ENCODE measurements around the gene CYB5R3.
A peak's percentile ranks its signal among the peaks of the same experiment; 100 is the strongest.
"Not testable (repeated sequence)": the region's sequence is repeated elsewhere in the genome, so short reads cannot be mapped to it uniquely, and the experiment has no call there.

The CYB5R3 gene

DNA sequence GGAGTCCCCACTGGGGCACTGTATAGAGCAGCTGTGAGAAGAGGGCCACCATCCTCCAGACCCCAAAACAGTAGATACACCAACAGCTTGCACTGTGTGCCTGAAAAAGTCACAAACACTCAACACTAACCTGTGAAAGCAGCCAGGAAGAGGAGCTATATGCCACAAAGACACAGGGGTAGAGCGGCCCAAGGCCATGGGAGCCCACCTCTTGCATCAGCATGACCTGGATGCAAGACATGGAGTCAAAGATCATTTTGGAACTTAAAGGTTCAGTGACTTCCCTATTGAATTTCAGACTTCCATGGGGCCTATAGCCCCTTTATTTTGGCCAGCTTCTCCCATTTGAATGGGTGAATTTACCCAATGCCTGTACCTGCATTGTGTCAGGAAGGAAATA is 29.7 kb upstream of the CYB5R3 start:
- no peak for DNase-seq (ENCODE audit: low read depth)

DNA sequence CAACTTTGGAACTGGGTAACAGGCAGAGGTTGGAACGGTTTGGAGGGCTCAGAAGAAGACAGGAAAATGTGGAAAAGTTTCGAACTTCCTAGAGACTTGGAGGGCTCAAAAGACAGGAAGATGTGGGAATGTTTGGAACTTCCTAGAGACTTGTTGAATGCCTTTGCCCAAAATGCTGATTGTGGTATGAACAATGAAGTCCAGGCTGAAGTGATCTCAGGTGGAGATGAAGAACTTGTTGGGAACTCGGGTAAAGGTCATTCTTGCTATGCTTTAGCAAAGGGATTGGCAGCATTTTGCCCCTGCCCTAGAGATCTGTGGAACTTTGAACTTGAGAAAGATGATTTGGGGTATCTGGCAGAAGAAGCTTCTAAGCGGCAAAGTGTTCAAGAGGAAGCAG is 28.7 kb upstream of the CYB5R3 start:
- not testable (repeated sequence) for DNase-seq (ENCODE audit: low read depth)

DNA sequence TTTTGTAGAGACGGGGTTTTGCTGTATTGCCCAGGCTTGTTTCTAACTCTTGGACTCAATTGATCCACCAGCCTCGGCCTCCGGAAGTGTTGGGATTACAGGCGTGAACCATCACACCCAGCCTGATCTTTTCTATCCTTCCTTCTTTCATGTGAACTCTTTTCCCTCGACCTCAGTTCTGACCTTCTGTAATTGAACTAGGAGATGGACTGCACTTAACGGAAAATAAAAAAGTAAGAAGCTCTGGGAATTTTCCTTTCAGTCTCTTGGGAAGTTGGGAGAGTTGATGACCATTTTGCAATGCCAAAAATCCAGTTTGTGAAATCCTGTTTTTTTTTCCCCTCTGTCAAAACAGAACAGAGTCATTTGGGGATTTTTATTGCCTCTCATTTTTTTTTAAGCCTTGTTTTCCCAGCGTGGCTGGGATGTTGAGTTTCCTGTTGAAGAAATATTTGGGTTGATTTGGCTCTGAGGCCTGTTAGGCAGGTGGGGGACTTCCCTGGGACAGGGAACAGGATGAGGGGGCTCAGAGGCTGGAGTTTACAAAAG is 26.9 kb upstream of the CYB5R3 start:
- no peak for DNase-seq (ENCODE audit: low read depth)

DNA sequence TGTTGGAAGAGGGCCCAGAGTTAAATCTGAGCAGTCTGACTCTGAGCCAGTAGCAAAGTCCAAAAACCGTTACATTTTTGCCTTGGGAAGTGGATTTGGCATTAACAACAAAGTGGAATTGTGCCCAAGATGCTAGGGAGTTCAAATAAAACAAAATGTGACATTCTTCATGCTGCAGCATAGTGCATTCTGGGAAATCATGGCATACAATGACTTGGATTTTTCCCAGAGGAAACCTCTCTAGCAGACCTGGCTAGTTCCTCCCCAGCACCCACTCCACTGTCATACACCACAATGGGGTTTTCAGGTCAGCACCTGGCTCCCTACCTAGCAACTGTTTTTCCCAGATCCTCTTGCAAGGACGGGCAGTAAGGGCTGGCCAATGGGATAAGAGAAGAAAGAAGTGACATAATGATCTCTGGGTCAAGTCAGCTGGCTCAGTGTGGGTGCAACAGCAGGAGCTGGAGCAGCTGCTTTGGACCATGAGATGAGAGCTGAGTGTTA is 24.8 kb upstream of the CYB5R3 start:
- DNase-seq (ENCODE audit: low read depth): no peak

DNA sequence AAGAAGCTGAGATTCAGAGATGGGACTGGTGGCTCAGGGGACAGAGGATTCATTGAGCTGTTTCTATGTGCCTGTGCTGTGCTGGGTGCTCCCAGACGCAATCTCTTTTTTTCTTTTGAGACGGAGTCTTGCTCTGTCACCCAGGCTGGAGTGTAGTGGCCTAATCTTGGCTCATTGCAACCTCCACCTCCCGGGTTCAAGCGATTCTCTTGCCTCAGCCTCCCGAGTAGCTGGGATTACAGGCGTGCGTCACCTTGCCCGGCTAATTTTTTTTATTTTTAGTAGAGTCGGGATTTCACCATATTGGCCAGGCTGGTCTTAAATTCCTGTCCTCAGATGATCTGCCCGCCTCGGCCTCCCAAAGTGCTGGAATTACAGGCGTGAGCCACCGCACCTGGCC is 23.9 kb upstream of the CYB5R3 start:
- not testable (repeated sequence) for DNase-seq (ENCODE audit: low read depth)

DNA sequence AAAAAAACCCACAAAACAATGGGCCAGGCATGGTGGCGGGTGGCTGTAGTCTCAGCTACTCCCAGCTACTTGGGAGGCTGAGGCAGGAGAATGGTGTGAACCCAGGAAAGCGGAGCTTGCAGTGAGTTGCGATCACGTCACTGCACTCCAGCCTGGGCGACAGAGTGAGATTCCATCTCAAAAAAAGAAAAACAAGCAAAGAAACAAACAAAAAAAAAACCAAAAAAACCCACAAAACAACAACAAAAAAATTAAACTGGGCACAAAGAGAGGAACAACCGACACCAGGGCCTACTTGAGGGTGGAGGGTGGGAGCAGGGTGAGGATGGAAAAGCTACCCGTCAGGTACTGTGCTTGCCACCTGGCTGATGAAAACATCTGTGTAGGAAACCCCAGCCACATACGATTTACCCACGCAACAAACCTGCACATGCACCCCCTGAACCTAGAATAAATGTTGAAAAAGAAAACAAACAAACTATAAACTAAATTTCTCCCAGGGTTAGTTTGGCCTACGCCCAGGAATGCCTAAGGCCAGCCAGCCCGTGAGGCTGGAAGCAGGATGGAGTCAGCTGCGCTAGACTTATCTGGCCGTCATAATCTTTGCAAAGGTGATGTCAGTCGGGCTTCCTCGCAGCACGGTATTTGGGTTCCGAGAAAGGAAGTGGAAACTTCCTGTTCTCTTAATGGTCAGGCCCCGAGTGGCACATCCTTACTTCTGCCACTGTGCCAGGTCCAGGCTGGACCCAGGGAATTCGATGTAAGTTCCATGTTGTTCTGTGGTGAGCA is 21.9 kb upstream of the CYB5R3 start:
- peak; percentile 53 for DNase-seq (ENCODE audit: low read depth)

DNA sequence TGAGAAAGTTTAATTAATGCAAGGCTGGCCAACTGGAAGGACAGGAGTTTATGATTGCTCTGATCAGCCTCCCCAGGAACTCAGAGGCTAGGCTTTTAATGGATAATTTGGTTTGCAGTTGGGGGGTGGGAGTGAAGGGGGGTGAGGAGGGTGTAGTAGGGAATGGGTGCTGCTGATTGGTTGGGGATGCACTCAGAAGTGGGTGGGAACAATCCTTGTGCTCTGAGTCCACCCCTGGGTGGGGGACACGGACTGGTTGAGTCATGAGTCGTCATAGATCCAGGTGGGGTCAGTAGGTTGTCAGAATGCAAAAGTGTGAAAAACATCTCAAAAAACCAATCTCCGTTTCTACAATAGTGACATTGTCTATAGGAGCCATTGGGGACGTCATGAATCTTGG is 20.9 kb upstream of the CYB5R3 start:
- no peak for DNase-seq (ENCODE audit: low read depth)

DNA sequence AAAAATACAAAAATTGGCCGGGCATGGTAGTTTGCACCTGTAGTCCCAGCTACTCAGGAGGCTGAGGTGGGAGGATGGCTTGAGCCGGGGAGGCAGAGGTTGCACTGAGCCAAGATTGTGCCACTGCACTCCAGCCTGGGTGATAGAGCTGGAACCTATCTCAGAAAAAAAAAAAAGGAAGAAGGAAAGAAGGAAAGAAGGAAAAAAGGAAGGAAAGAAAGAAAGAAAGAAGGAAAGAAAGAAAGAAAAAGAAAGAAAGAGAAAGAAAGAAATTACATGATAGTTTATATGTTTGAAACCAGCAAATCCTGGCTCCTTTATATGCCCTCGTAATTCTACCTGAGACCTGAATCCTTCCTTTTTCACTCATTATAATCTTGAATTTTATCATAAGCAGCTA is 17.2 kb upstream of the CYB5R3 start:
- DNase-seq (ENCODE audit: low read depth): not testable (repeated sequence)

DNA sequence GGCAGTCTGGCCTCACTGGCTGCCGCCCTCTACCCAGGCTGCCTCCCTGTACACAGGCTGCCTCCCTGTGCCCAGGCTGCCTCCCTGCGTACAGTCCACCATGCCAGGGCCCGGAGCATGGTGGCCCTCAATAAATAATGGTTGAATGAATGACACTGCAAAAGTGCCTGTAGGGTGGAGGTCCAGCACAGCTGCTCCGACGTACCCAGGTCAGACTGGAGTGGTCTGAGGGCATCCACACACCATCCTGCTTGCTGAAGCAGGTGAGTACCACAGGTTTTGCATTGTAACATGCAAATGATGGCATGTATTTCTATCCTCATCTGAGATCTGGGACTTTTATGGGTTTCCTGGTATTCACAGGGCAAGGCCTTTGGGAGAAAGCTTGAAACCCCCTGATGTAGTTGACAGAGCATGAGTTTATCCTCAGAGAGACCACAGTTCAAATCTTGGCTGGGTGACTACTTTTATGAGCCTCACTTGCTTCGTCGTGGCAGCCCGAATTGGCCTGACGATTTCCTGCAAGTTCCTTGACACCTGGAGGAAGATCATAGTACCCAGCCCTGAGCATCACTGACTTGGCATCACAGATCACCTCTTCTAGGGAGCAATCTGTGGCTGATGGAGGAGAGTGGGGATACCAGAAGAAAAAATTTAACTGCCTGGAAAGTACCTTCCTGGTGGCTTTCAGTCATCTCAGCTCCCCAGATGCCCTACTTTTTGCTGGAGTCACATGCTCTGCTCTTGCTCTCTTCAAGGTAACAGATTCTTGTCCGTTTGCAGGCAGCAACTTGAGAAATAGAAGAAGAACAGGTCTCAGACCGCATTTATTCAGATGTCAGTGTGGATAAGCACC is 16.0 kb upstream of the CYB5R3 start:
- DNase-seq (ENCODE audit: low read depth): no peak

DNA sequence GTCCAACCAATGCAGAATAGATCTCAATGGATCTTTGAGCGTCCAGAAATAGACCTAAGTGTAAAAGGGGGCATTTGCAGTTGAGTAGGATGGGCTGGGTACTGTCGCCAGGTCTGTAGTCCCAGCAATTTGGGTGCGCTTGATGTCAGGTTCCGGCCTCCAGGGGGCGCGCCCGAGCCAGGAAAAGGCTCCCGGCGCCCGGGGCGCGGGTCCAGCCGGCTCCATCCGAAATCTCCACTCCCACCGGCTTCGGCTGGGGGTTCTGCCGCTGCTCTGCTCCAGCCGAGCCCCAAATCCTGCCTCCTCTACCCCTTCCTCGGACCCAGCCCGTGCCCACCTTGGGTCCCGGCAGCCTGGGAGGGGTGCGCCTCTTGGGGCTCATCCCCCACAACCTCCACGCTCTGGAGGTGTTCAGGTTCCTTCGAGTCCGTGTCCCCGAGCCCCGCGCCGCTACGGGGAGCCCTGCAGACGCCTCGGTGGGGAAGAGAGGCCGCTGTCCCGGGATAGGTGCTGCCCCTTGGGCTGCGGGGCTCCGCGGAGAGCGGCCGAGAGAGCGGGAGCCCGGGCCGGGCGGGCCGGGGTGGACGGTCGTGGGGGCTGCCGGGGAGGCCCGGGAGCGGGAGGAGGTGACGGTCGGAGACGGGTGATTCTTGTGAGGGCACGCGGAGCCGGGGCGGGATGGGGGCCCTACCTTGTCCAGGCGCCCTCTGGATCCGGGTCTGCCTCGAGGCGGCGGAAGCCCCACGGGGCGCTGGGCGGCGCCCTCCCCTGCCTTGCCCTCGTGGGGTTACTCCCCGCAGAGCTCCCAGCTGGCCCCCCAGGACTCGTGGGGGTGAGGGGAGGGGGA is 13.0 kb upstream of the CYB5R3 start:
- DNase-seq (ENCODE audit: low read depth): peak; percentile 40

DNA sequence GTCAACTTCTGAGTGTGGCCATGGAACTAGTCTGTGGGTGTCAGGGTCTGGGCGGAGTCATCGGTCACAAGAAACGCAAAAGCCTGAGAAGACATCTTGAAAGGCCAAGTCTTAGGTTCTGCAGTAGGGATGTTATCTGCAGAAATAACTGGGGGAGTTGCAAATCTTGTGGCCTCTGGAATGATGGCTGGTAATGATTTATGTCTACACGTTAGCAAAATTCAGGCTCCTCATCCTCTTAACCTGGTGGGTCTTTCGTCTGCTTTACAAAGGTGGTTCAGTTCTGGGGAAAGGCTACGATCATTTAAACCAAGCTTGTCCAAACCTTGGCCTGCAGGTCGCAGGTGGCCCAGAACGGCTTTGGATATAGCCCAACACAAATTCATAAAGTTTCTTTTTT is 7.4 kb upstream of the CYB5R3 start:
- no peak for DNase-seq (ENCODE audit: low read depth)

DNA sequence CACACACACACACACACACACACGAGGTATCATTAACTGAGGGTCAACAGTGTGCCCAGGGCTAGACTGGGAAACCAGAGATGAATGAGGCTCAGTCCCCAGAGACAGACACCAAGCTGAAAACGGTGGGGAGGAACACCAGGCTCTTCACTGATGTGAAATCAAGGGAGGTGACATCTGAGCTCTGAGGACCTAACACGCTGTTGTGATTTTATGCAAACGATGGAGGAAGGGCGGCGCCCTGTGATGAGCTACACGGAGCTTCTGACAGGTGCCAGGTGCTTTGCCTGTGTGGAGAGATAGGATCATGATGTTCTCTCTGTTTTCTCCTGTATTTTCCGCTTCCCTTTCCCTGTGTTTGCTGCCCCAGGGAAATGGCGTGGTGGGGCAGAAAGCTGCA is 6.5 kb upstream of the CYB5R3 start:
- no peak for DNase-seq (ENCODE audit: low read depth)

DNA sequence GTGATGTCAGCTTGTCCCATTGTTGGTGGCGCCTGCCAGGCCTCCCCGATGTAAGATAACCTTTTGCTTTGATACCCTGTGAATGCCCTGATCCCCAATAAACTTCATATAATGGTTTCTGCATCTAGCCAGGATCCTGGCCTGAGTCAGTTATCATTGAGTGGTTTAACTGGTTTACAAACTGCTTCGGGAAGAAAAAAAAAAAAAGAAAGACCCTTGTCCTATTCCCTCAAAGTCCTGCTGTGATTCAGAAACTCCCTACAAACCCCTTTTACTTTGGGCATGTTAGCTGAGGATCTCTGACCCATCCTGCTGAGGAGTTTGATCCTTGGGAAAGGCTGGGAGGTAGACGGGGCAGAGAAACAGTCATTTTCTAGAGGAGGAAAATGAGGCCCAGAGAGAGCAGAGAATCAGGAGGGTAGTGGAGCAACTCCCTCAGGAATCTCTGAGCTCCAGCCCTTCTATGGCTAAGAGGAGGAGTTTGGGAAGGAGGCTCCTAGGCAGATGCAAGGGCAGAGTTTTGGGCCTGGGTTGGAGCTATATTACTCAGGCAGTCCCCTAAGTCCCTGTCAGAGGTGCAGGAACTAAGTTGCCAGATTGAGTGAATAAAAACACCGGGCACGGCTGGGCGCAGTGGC is 5.4 kb upstream of the CYB5R3 start:
- no peak for DNase-seq (ENCODE audit: low read depth)

DNA sequence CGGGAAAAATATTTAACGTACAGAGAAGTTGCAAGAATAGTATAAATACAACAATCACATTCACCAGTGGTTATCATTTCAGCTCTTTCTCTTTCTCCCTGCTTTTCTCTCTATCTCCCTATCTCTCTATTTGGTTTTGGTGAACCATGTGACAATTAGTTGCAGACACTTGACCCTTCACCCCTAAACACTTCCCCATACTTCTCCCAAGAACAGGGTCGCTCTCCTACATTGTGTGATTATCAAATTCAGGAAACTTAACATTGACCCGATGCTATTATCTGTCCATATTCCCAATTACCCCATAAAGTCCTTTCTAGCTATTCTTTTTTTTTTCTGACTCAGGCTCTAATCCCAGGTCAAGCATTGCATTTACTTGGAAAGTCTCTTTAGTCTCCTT is 4.8 kb upstream of the CYB5R3 start:
- DNase-seq (ENCODE audit: low read depth): no peak

DNA sequence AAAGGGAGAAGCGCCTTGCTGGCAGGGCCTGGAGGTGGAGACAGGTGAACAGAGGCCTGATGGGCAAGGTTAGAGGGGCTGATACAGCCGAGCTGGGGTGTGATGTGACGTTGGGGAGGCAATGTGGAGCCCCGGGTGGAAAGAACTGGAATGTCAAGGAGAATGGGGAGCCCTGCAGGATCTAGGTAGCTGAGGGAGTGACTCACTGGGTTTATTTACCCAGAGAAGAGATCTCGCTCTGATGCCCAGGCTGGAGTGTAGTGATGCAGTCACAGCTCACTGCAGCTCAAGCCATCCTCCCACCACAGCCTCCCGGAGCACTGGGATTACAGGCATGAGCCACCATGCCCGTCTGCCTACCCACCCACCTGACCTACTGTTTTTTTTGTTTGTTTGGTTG is 1.9 kb upstream of the CYB5R3 start:
- DNase-seq (ENCODE audit: low read depth): peak; percentile 52

DNA sequence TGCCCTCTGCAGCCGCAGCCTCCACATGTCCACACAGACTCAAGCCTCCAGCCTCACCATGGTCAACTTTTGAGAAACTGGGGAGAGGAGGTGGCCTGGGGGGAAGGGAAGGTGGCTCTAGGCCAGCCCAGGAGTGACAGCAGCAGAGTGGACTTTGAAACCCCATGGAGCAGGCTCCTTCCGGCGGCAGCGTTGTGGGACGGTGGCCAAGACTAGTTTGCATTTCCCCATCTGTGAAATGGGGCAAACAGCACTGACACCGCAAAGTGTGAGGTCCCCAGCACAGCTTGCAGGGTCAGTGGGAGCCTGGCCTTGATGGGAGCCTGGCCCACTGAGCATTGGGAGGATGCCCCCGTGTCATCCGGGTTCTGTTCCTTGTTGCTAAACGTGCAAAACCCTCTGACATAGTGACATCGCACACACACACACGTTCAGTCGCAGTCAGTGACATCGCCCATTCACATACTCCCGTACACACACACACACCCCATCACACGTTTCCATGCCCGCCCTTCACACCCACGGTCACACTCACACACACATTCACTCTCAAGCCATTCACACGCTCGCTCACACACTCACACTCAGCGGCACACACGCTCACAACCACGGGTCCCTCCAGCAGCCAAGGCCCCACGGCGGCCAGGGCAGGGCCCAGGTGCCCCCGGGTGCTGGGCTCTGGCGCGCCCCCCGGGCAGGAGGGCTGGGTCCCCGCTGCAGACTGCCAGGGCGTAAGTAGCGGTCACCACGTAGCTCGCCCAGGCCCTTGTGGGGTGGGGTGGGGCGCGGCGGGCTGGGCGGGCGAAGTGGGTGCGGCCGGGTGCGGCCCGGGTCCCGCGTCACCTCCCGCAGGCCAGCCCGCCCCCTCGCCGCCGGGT is 585 bp downstream of the CYB5R3 start:
- DNase-seq (ENCODE audit: low read depth): peak; percentile 43

DNA sequence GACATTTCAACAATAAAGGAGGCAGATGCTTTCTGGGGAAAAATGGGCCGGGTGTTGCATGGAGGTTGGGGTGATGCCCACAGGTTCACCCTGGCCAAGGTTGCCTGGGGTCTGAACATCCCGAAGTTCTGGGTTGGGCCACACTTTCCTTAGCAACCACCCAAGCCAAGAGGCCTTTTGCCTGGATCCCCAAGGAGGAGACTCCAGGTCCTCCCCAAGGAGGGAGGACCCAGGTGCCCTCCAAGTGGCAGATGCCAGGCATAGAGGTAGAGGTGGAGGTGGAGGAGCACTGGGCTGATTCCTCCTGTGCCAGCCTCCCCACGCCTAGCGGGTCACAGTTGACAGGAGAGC is 1.2 kb downstream of the CYB5R3 start:
- DNase-seq (ENCODE audit: low read depth): no peak

DNA sequence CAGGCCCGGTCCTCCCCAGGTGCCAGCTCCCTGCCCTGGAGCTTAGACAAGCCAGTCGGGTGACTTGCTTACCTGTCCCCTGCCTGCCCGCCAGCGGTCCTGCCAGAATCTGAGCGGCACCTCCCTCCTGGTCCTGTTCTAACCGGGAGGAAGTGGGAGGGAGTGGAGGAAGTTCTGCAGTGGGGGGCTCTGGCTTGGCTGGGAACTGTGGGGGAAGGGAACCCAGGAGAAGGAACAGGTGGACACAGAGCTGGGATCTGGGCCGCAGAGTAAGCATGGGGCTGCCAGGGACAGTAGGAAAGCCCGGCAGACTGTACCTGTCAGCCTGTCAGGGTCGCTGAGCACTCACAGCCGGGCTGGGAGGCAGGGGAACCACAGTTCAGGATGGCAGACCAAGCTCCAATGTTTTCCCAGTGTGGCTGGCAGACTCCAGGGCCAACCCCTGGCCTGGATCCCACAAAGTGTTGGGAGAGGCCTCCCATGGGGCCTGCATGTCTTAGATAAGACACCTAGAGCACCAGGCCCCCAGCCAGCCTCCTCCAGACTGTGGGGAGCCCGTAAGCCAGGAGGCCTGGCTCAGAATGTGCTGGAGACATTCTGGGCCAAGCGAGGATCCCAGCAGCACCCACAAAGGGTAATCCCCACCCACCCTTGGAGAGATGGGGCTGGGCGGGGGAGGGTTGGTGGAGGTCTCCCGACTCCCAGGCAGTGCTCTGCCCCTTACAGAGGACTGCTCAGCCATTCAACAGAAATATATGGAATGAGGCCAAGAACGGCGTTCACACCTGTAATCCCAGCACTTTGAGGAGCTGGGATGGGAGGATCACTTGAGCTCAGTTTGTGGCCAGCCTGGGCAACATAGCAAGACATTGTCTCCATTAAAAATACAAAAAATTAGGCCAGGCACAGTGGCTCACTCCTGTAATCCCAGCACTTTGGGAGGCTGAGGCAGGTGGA is 2.3 kb downstream of the CYB5R3 start:
- DNase-seq (ENCODE audit: low read depth): no peak

DNA sequence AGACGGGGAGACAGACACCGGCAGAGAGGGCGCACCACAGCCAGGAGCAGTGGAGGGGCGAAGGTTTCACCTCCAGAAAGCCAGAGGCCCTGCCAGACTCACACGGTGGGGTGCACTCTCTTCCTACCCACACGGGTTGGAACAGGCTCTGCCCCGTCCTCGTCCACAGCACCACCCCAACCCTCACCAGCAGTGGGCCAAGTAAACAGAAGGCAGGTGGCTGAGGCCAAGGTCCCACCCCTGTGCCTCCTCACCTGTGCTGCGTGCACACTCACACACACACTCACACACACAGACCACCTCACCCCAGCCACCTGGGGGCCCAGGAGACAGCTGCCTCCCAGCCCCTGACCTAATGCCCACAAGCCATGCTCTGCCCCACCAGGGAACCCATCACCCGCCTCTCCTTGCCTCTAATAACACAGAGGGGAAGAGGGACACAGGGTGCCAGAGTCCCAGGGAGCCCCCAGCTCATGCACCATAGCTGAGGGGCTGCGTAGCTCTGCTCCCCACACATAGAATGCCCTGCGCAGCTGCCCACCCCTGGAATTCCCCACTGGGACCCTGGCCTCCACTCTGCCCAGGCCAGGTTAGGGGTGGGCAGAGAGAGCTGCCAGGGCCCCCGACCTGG is 3.1 kb downstream of the CYB5R3 start:
- DNase-seq (ENCODE audit: low read depth): no peak
